Lower lobe of right lung (tissue), 2 donors: Measurements from ENCODE around the gene FARS2. TPM values are rescaled to one million over a fixed set of nuclear protein-coding genes. Genes with fewer than 3 reads are reported as not detected.
A peak's percentile ranks its signal among the peaks of the same experiment; 100 is the strongest.

Experiments used
- ATAC-seq, 2 donors: fragments of 200-7000 bp; cut with Tn5 transposase; one replicate each; pipeline ENCODE4 v1.9.1; 2020 to 2022; ENCODE audit warnings: mild to moderate bottlenecking in 2 of 2, moderate library complexity in 2 of 2
- DNase-seq: peaks from one replicate; pipeline ENCODE4 v3.0.0-alpha.2; 2020
- H3K27ac ChIP-seq: fragments of 200-600 bp; one replicate; pipeline ENCODE4 v1.8.0; 2022
- H3K27me3 ChIP-seq: fragments of 200-600 bp; one replicate; pipeline ENCODE4 v1.8.0; 2022; ENCODE audit warnings: low read depth
- H3K36me3 ChIP-seq: fragments of 200-600 bp; one replicate; pipeline ENCODE4 v1.8.0; 2022; ENCODE audit warnings: mild to moderate bottlenecking
- H3K4me1 ChIP-seq: fragments of 200-600 bp; one replicate; pipeline ENCODE4 v1.8.0; 2022
- H3K4me3 ChIP-seq: fragments of 200-600 bp; one replicate; pipeline ENCODE4 v1.8.0; 2022; ENCODE audit warnings: mild to moderate bottlenecking
- H3K9me3 ChIP-seq: fragments of 200-600 bp; one replicate; pipeline ENCODE4 v1.8.0; 2022
- CTCF ChIP-seq: fragments of 200-600 bp; IDR thresholded peaks from one replicate; pipeline ENCODE4 v1.8.0; 2022; ENCODE audit warnings: antibody characterized with exemption, mild to moderate bottlenecking
- intact Hi-C: fragments of 100-400 bp; cut with DNase I; formaldehyde crosslinking; loops from one replicate; pipeline ENCODE4 v1.11.0; 2022
- total RNA-seq: library from RNA; stranded (reverse); fragmentation: NEBNext Ultra II Directional; extraction: Animal tissue kit (Norgen Biotek cat#: 25700); gene quantifications from one replicate; pipeline ENCODE4 v1.2.1, GENCODE V29; 2021
- donor health status: DM: no; HTN: yes; CAD: no; lungs with severe emphysema.

The FARS2 gene
- total RNA-seq, 1 donor from 2014 or later, result 17.0 TPM

DNA sequence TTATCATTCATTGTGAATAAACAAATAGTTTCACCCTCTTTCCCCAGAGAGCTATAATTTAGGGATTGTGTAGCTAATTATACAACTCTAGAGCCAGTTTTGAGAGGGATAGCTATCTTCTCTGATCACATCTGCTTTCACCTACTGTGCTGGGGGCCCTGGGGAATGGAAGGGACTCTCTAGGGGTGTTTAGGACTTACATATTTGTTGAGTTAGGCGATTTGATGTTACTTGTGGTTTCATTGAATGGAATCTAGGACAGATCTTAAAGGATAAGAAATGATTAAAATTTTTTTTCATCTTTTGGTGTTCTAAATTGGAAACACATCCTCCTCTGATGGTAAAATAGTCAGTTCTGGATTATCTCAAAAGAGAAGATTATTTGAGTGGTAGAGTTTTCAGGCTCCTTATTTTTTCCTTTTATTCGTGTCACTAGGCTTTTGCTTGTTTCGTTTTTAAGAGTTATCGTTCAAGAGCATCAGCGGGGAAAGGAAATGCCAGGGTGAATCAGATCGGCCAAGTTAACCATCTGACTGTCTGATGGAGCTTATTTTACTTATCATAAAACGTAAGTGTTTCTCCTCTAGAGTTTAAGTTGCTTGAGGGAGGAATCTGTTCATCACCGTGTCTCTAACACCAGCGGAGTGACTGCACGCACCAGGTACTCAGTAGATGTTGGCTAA, 236.7 kb downstream of the FARS2 start:
- DNase-seq, result no peak
- H3K27me3 ChIP-seq, result no peaks in the 10 kb centered on the region
- no peaks in the 10 kb centered on the region for H3K36me3 ChIP-seq
- no peak overlapping the region for H3K4me3 ChIP-seq
- ATAC-seq, result no peak
- intact Hi-C loops, result no loop called here
- H3K9me3 ChIP-seq, result no peaks in the 10 kb centered on the region
- TF ChIP-seq CTCF, result no peak
- H3K4me1 ChIP-seq, result no peaks in the 10 kb centered on the region
- no peak overlapping the region for H3K27ac ChIP-seq

DNA sequence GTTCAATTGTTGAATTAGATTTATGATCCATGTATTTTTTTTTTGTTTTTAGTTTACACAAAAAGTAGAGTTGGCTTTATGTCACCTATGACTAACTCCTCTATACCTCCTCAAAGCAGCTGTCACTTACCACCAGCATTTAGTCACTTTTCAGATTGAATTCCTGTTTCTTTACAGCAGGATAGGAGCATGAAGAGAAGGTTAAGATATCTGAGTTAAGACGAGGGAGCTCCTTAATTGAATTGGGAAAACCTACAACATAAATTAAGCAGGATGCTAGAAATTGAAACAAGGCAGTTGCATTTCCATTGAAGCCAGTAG, 237.2 kb downstream of the FARS2 start:
- TF ChIP-seq CTCF, result no peak
- intact Hi-C loops, result no loop called here

GRCh38 chr6:5499644-5500306, 238.5 kb downstream of the FARS2 start:
- no peaks in the 10 kb centered on the region for H3K36me3 ChIP-seq
- no peak for TF ChIP-seq CTCF
- no peak overlapping the region for H3K4me3 ChIP-seq
- no peaks in the 10 kb centered on the region for H3K4me1 ChIP-seq
- no peaks in the 10 kb centered on the region for H3K9me3 ChIP-seq
- H3K27me3 ChIP-seq, result no peaks in the 10 kb centered on the region
- ATAC-seq (no peak), DNase-seq (no peak)
- H3K27ac ChIP-seq, result no peak overlapping the region
- intact Hi-C loops, result no loop called here

More for the DNA sequence above, 237.2 kb downstream of the FARS2 start:
- Histone ChIP-seq H3K4me3 (no peak overlapping the region), H3K4me1 (no peaks in the 10 kb centered on the region), H3K27ac (no peak overlapping the region), H3K9me3 (no peaks in the 10 kb centered on the region), H3K36me3 (no peaks in the 10 kb centered on the region), H3K27me3 (no peaks in the 10 kb centered on the region)
- DNase-seq (no peak), ATAC-seq (no peak)

DNA sequence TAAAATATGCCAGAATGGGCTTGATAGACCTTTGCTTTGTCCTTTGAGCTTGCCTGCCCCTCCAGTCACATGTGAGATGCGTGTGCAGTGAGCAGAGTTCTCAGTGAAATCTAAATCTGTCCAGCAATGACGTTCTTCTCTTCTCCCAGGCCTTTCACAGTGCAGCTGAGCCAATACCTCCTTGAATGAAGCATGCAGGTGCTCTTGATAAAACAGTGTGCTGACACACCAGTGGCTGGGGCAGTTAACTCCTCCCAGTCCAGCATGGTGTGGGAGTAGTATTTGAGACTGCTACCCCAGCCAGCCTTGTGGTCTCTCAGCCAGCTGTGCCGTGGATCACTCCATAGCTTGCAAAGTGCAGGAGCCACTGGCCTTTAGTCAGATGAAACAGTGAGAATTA, 240.5 kb downstream of the FARS2 start:
- no peak for TF ChIP-seq CTCF
- H3K4me3 ChIP-seq, result no peak overlapping the region
- no peaks in the 10 kb centered on the region for H3K36me3 ChIP-seq
- ATAC-seq, result peak; percentile 37 to 65
- no peak overlapping the region for H3K27ac ChIP-seq
- intact Hi-C loops, result no loop called here
- H3K9me3 ChIP-seq, result no peaks in the 10 kb centered on the region
- DNase-seq, result no peak
- H3K27me3 ChIP-seq, result no peaks in the 10 kb centered on the region
- no peaks in the 10 kb centered on the region for H3K4me1 ChIP-seq

DNA sequence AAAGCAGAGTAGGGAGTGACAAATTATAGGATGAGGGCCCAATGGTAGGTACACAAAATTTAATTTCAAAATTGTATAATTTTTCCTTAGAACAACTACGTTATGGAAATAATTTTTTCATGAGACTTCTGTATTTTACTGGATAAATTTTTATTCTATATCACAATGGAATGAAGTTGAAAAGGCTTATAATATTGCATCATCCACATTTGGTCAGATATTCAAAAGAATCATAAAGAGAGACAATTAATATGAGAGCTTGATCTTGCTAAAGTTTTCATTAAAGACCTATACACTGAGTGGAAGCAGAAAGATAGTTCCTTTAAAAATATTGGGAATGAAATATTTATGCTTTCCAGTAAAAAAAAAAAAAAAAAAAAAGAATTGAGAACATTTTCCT, 242.8 kb downstream of the FARS2 start:
- H3K27me3 ChIP-seq, result no peaks in the 10 kb centered on the region
- DNase-seq (no peak), ATAC-seq (no peak)
- no peaks in the 10 kb centered on the region for H3K36me3 ChIP-seq
- no peak overlapping the region for H3K4me3 ChIP-seq
- intact Hi-C loops, result no loop called here
- H3K4me1 ChIP-seq, result no peaks in the 10 kb centered on the region
- H3K9me3 ChIP-seq, result no peaks in the 10 kb centered on the region
- no peak for TF ChIP-seq CTCF
- no peak overlapping the region for H3K27ac ChIP-seq
